Measurements from ENCODE around the gene CFHR5.
"Not testable (repeated sequence)": the region's sequence is repeated elsewhere in the genome, so short reads cannot be mapped to it uniquely, and the experiment has no call there.

CFHR5 gene

GRCh38 chr1:196977278-196977677 lies at the start of gene CFHR5:
CFHR5 (plus strand) TSS chr1:196977556; CDS start chr1:196977665, 109 bp downstream.
- CTCF ChIA-PET: interaction anchor here (0.6 kb wide), 2 partner anchors 85 to 155 kb away, joined by 3 to 4 read pairs; no protein-coding TSS in a partner anchor

DNA sequence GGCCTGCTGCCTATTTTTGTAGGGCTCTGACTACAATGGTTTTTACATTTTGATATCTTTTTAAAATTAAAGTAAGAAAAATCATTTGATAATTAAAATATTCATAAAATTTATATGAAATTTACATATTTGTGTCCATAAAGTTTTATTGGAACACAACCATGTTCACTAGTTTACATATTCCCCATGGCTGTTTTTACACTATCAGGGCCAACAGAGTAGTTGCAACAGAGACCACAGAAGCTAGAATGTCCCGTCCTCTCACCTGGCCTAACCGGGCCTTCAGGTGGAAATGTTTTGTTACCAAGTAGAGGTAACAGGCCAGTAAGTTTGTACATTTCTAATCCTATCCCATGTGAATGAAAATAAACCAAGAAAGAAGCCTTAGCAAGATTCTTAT lies 44.5 kb upstream of the CFHR5 start:
- DNase-seq (ENCODE audit: low spot score); H3K27ac ChIP-seq; CTCF ChIA-PET; POLR2A ChIA-PET (ENCODE audit: low non-redundant PET): not testable (repeated sequence)

More at GRCh38 chr1:196977278-196977677, at the start of gene CFHR5:
- POLR2A ChIA-PET (ENCODE audit: low non-redundant PET): no interaction called here
- no peak within 1 kb of the TSS for H3K27ac ChIP-seq
- no peak for TF ChIP-seq CTCF (conservative IDR thresholded peaks at IDR 0.05; ENCODE audit: low read depth)
- DNase-seq (ENCODE audit: low spot score): no peak

- ChIA-PET CTCF (no interaction called here), POLR2A (ENCODE audit: low non-redundant PET) (no interaction called here)
- no peak for TF ChIP-seq CTCF (conservative IDR thresholded peaks at IDR 0.05; ENCODE audit: low read depth)
- DNase-seq (ENCODE audit: low spot score): no peak
- H3K27ac ChIP-seq: no peak overlapping the region
Measured at GRCh38 chr1:196933531-196934189, 43.7 kb upstream of the CFHR5 start.

- POLR2A ChIA-PET (ENCODE audit: low non-redundant PET); DNase-seq (ENCODE audit: low spot score); H3K27ac ChIP-seq: not testable (repeated sequence)
- CTCF ChIA-PET: interaction anchor here (0.6 kb wide), 1 partner anchor 1948 kb away, joined by 3 read pairs; no protein-coding TSS in a partner anchor
Measured at GRCh38 chr1:196941474-196941873, 35.9 kb upstream of the CFHR5 start.

GRCh38 chr1:196943568-196943967 lies 33.8 kb upstream of the CFHR5 start, which contains the start of gene CFHR2:
CFHR2 (plus strand) TSS chr1:196943738; CDS start chr1:196943881, 143 bp downstream.
- CTCF ChIA-PET: interaction anchor here (0.7 kb wide), 1 partner anchor 202 kb away, joined by 3 read pairs; no protein-coding TSS in a partner anchor
- H3K27ac ChIP-seq; DNase-seq (ENCODE audit: low spot score); POLR2A ChIA-PET (ENCODE audit: low non-redundant PET): not testable (repeated sequence)

DNA sequence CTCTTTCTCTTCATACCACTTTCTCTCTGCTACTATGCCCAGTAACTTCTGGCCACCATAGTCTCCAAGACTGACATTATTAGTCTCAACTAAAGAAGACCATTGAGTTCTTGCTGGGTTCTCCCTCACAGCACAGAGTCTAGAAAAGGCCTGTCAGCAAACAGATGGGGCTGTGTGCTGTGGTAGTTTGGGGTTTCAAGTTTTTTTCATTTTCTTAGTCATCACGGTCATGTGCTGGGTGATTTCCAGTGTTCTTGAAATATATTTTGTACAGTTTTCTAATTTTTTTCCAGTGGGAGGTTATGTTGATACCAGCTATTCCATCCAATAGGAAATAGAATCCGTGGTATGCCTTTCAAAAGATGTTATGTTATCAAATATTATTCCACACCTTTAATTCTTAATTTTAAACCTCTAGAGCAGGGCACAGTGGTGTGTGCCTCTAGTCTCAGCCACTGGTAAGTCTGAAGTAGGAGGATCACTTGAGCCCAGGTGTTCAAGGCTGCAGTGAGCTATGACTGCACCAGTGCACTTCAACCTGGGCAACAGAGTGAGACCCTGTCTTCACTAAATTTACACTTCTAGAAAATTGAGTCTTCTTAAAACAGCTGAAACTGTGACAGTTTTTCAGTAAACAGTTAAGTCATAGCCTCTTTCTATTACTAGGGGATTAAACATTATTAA lies 25.5 kb upstream of the CFHR5 start:
- DNase-seq (ENCODE audit: low spot score): no peak
- H3K27ac ChIP-seq: no peak overlapping the region
- POLR2A ChIA-PET (ENCODE audit: low non-redundant PET): no interaction called here
- CTCF ChIA-PET: interaction anchor here (0.6 kb wide), 2 partner anchors 405 to 1527 kb away, joined by 3 to 5 read pairs; no protein-coding TSS in a partner anchor
- no peak for TF ChIP-seq CTCF (conservative IDR thresholded peaks at IDR 0.05; ENCODE audit: low read depth)

DNA sequence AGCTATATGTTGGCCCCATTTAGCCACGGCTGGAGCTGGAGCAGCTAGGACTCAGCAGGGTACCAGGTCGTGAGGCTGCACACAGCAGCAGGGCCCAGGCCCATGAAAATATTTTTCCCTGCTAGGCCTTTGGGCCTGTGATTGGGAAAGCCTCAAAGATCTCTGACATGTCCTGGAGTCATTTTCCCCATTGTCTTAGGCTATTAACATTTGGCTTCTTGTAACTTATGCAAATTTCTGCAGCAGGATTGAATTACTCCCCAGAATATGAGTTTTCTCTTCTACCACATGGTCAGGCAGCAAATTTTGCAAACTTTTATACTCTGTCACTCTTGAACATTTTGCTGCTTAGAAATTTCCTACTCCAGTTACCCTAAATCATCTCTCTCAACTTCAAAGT lies 22.6 kb upstream of the CFHR5 start:
- ChIA-PET POLR2A (ENCODE audit: low non-redundant PET) (no interaction called here), CTCF (interaction anchor here (0.5 kb wide), 1 partner anchor 791 kb away, joined by 4 read pairs; no protein-coding TSS in a partner anchor)
- TF ChIP-seq CTCF (conservative IDR thresholded peaks at IDR 0.05; ENCODE audit: low read depth): no peak
- no peak overlapping the region for H3K27ac ChIP-seq
- DNase-seq (ENCODE audit: low spot score): no peak

- ChIA-PET POLR2A (ENCODE audit: low non-redundant PET) (no interaction called here), CTCF (no interaction called here)
- DNase-seq (ENCODE audit: low spot score): no peak
- H3K27ac ChIP-seq: no peak overlapping the region
- no peak for TF ChIP-seq CTCF (conservative IDR thresholded peaks at IDR 0.05; ENCODE audit: low read depth)
Measured at GRCh38 chr1:196955926-196956325, 21.4 kb upstream of the CFHR5 start.

Measured in RWPE1 (cell line).